Measurements from ENCODE around the gene USP7.

GRCh38 chr16:8855051-8855786 is 108.5 kb downstream of the USP7 start:
- TF ChIP-seq CTCF (conservative IDR thresholded peaks at IDR 0.05 in 1 of 2, IDR thresholded peaks at IDR 0.05 in 1 of 2; ENCODE audit: extremely low read depth in 1 of 2, insufficient read depth in 1 of 2, low read depth in 1 of 2, low read length in 2 of 2) (peak; percentile 11 to 17), EZH2 (IDR thresholded peaks at IDR 0.05; ENCODE audit: borderline replicate concordance, low read length) (no peak)
